Caco-2 (cell line): ENCODE measurements around the gene NUDT15. TPM values are rescaled to one million over a fixed set of nuclear protein-coding genes. Genes with fewer than 3 reads are reported as not detected.

Experiments used
- BruUV-seq: library from RNA; stranded (reverse); fragments of 400-500 nt; replicated peaks from 2 replicates; lab custom pipeline; 2021; lab: Mats Ljungman, UMichigan
- CTCF ChIA-PET: fragments of 300-600 bp; sonication (Branson Sonifier 250); formaldehyde crosslinking; loops from one replicate; lab custom pipeline; 2022; ENCODE audit warnings: antibody characterized with exemption; lab: Charles Lee
- POLR2A ChIA-PET: fragments of 300-600 bp; sonication (Branson Sonifier 250); formaldehyde crosslinking; loops from one replicate; lab custom pipeline; 2022; ENCODE audit warnings: antibody characterized with exemption; lab: Charles Lee
- DNase-seq, 2 experiments: peaks; one replicate each; pipeline versions ENCODE4 v3.0.0 to v3.0.0-alpha.2; 2020 to 2022
- H3K27me3 ChIP-seq: replicated peaks from 2 replicates; pipeline ENCODE4 v1.6.0; 2011; ENCODE audit warnings: low read length; ENCODE audit not compliant: control insufficient read depth, insufficient read depth
- H3K36me3 ChIP-seq: 2 replicates; pipeline ENCODE4 v1.5.1; 2011; ENCODE audit warnings: low read length; ENCODE audit not compliant: control insufficient read depth, insufficient read depth
- H3K4me1 ChIP-seq: fragments of 250-450 bp; sonication (Bioruptor Pico); 2 replicates; pipeline ENCODE4 v1.5.1; 2020; ENCODE audit warnings: mild to moderate bottlenecking
- H3K4me3 ChIP-seq: 2 replicates; pipeline ENCODE4 v1.5.1; 2011; ENCODE audit warnings: low read depth, mild to moderate bottlenecking, control low read depth, low read length
- H3K9me3 ChIP-seq: fragments of 250-450 bp; sonication (Bioruptor Pico); 2 replicates; pipeline ENCODE4 v1.5.1; 2020; ENCODE audit warnings: mild to moderate bottlenecking, moderate library complexity
- H3K27ac Mint-ChIP-seq: one replicate; pipeline ENCODE4 v1.8.0; 2022; ENCODE audit warnings: mixed read lengths; ENCODE audit not compliant: unreplicated experiment
- H3K27me3 Mint-ChIP-seq: one replicate; pipeline ENCODE4 v1.8.0; 2022; ENCODE audit warnings: mixed read lengths; ENCODE audit not compliant: insufficient read depth, unreplicated experiment
- H3K36me3 Mint-ChIP-seq: one replicate; pipeline ENCODE4 v1.8.0; 2022; ENCODE audit warnings: mild to moderate bottlenecking, mixed read lengths; ENCODE audit not compliant: insufficient read depth, unreplicated experiment
- H3K4me1 Mint-ChIP-seq: one replicate; pipeline ENCODE4 v1.8.0; 2022; ENCODE audit warnings: low read depth, mixed read lengths; ENCODE audit not compliant: unreplicated experiment
- H3K4me3 Mint-ChIP-seq: one replicate; pipeline ENCODE4 v1.8.0; 2022; ENCODE audit warnings: mild to moderate bottlenecking, moderate library complexity, mixed read lengths; ENCODE audit not compliant: unreplicated experiment
- H3K9me3 Mint-ChIP-seq: one replicate; pipeline ENCODE4 v1.8.0; 2022; ENCODE audit warnings: mixed read lengths; ENCODE audit not compliant: unreplicated experiment
- intact Hi-C: fragments of 100-400 bp; cut with micrococcal nuclease; formaldehyde crosslinking; loops from one replicate; pipeline ENCODE4 v1.10.0; 2022; ENCODE audit not compliant: unreplicated experiment
- total RNA-seq: library from RNA; stranded (reverse); gene quantifications from 2 replicates; pipeline ENCODE4 v1.2.3, GENCODE V29; 2022
- TF ChIP-seq, protein P1 (sequence below), 2 experiments: fragments of 200-600 bp in 1 of 2; IDR thresholded peaks; 1 replicate in 1 of 2; 2 replicates in 1 of 2; pipeline versions ENCODE4 v1.5.1 to v1.8.0; 2011 to 2022; ENCODE audit warnings: antibody characterized with exemption in 1 of 2, control low read depth in 1 of 2, inconsistent platforms in 1 of 2, low read depth in 1 of 2, low read length in 1 of 2, mild to moderate bottlenecking in 1 of 2, moderate library complexity in 1 of 2; ENCODE audit not compliant: insufficient read depth in 1 of 2, severe bottlenecking in 1 of 2, unreplicated experiment in 1 of 2

Gene NUDT15
- total RNA-seq, 1 experiment from 2014 or later = 36.0 TPM

DNA sequence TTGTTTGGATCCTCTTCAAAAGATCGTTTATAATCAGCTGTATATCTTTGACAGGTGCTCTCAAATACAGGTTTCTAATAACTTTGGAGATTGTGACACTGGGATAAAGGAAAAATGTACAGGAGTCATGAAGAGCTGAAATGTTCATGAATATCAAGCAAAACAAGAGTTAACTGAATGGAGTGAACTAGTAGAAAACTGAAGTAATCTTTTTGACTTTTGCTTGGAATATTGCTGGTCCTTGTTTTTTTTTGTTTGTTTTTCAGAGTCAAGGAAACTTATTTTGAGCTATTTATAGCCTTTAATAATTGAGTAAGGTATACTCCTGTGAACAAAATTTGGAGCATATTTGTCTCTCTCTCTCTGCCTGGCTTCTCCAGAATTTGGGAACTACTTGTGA, 32.0 kb downstream of the NUDT15 start:
- no peak overlapping the region for H3K4me3 ChIP-seq
- ChIA-PET CTCF (interaction anchor here (1.0 kb wide), 1 partner anchor 163 kb away, joined by 3 read pairs; the partner anchor contains the start of gene ITM2B), POLR2A (no interaction called here)
- Mint-ChIP-seq H3K4me3 (no peak overlapping the region), H3K36me3 (peaks cover 88% of the 10 kb centered on the region), H3K27me3 (no peaks in the 10 kb centered on the region), H3K4me1 (no peaks in the 10 kb centered on the region), H3K27ac (no peak overlapping the region), H3K9me3 (peaks cover 26% of the 10 kb centered on the region)
- intact Hi-C loops = no loop called here
- no peaks in the 10 kb centered on the region for H3K4me1 ChIP-seq
- DNase-seq = no peak
- peaks cover 29% of the 10 kb centered on the region for H3K9me3 ChIP-seq
- no TSS peak for BruUV-seq
- TF ChIP-seq, protein P1, sequence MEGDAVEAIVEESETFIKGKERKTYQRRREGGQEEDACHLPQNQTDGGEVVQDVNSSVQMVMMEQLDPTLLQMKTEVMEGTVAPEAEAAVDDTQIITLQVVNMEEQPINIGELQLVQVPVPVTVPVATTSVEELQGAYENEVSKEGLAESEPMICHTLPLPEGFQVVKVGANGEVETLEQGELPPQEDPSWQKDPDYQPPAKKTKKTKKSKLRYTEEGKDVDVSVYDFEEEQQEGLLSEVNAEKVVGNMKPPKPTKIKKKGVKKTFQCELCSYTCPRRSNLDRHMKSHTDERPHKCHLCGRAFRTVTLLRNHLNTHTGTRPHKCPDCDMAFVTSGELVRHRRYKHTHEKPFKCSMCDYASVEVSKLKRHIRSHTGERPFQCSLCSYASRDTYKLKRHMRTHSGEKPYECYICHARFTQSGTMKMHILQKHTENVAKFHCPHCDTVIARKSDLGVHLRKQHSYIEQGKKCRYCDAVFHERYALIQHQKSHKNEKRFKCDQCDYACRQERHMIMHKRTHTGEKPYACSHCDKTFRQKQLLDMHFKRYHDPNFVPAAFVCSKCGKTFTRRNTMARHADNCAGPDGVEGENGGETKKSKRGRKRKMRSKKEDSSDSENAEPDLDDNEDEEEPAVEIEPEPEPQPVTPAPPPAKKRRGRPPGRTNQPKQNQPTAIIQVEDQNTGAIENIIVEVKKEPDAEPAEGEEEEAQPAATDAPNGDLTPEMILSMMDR (IDR thresholded peaks at IDR 0.05; ENCODE audit: insufficient read depth in 1 of 2, low read depth in 1 of 2, low read length in 1 of 2, severe bottlenecking in 1 of 2, unreplicated experiment in 1 of 2) = no peak
- H3K36me3 ChIP-seq = peaks cover 21% of the 10 kb centered on the region
- no peaks in the 10 kb centered on the region for H3K27me3 ChIP-seq

DNA sequence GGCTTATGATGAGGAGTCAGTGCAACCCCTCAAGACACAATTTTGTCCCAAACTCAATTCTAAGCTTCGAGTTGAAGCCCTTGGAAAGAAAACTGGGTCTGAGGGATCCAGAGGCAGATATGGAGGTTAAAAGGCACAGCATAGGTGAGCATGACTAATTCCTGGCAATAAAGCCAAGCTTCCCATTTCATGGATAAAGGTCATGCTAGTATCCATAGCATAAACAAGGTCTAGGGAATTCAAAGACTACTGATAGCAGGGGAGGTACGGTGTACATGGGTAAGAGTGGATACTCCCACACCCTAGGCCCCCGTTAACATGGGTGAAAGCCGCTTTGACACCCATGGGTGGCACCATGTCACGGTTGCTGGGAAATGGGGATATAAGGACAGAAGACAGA, 33.4 kb downstream of the NUDT15 start:
- Mint-ChIP-seq H3K27ac (no peak overlapping the region), H3K27me3 (no peaks in the 10 kb centered on the region), H3K9me3 (peaks cover 26% of the 10 kb centered on the region), H3K4me1 (no peaks in the 10 kb centered on the region), H3K36me3 (peaks cover 90% of the 10 kb centered on the region), H3K4me3 (no peak overlapping the region)
- H3K9me3 ChIP-seq = peaks cover 29% of the 10 kb centered on the region
- intact Hi-C loops = no loop called here
- no peaks in the 10 kb centered on the region for H3K27me3 ChIP-seq
- H3K4me1 ChIP-seq = no peaks in the 10 kb centered on the region
- ChIA-PET POLR2A (no interaction called here), CTCF (no interaction called here)
- DNase-seq = no peak
- H3K36me3 ChIP-seq = peaks cover 21% of the 10 kb centered on the region
- H3K4me3 ChIP-seq = no peak overlapping the region
- TF ChIP-seq, protein P1 (IDR thresholded peaks at IDR 0.05; ENCODE audit: insufficient read depth in 1 of 2, low read depth in 1 of 2, low read length in 1 of 2, severe bottlenecking in 1 of 2, unreplicated experiment in 1 of 2) = no peak
- BruUV-seq = no TSS peak

DNA sequence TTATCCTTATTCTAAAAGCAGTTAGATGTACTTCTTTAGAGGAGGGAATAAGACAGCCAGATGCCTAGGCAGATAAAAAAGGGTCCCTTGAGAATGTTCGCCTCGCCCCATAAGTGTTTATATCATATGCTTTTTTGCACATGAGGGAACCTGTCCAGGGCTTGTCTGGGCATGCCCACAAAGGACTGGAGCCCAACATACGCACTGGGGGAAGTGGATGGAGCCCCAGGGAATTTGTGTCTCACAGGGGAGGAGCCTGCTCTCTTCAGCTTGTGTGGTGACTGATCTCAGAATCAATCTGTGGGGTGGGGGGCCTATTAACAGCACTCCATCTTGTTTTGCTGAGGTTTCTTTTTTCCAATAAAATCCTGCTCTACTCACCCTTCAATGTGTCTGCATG, 34.8 kb downstream of the NUDT15 start:
- Histone ChIP-seq H3K4me1 (no peaks in the 10 kb centered on the region), H3K9me3 (peaks cover 34% of the 10 kb centered on the region), H3K36me3 (peaks cover 19% of the 10 kb centered on the region), H3K4me3 (no peak overlapping the region), H3K27me3 (no peaks in the 10 kb centered on the region)
- POLR2A ChIA-PET = no interaction called here
- CTCF ChIA-PET = no interaction called here
- Mint-ChIP-seq H3K9me3 (peaks cover 26% of the 10 kb centered on the region), H3K4me3 (no peak overlapping the region), H3K36me3 (peaks cover 88% of the 10 kb centered on the region), H3K27ac (no peak overlapping the region), H3K27me3 (no peaks in the 10 kb centered on the region), H3K4me1 (no peaks in the 10 kb centered on the region)
- TF ChIP-seq, protein P1 (IDR thresholded peaks at IDR 0.05; ENCODE audit: insufficient read depth in 1 of 2, low read depth in 1 of 2, low read length in 1 of 2, severe bottlenecking in 1 of 2, unreplicated experiment in 1 of 2) = no peak
- intact Hi-C loops = no loop called here
- no TSS peak for BruUV-seq
- DNase-seq = no peak
